Measurements from ENCODE around the gene SPX.
A peak's percentile ranks its signal among the peaks of the same experiment; 100 is the strongest.

Gene SPX

GRCh38 chr12:21483531-21483930, 42.6 kb upstream of the SPX start:
- ATAC-seq (ENCODE audit: insufficient read depth, low read depth) (no peak), DNase-seq (no peak)
- Histone ChIP-seq H3K27ac (ENCODE audit: low read length) (no peak overlapping the region), H3K4me3 (ENCODE audit: low read depth in 1 of 2, low read length in 2 of 2) (no peak overlapping the region), H3K9me3 (ENCODE audit: insufficient read depth, low read length, severe bottlenecking) (no peaks in the 10 kb centered on the region), H3K27me3 (ENCODE audit: insufficient read depth, low read length, poor library complexity) (no peaks in the 10 kb centered on the region), H3K36me3 (ENCODE audit: insufficient read depth, low read length) (peaks cover 62% of the 10 kb centered on the region), H3K9ac (ENCODE audit: low read depth, low read length) (no peak overlapping the region), H3K4me2 (ENCODE audit: insufficient read depth, low read length) (no peak overlapping the region), H4K20me1 (ENCODE audit: insufficient read depth, low read length) (no peaks in the 10 kb centered on the region), H3K79me2 (ENCODE audit: insufficient read depth, low read length) (no peaks in the 10 kb centered on the region), H2AFZ (ENCODE audit: low read depth, low read length) (no peak overlapping the region), H3K4me1 (ENCODE audit: insufficient read depth, low read length) (no peaks in the 10 kb centered on the region)
- TF ChIP-seq CTCF (IDR thresholded peaks at IDR 0.05; ENCODE audit: borderline replicate concordance, extremely low read depth, low read length, poor library complexity, severe bottlenecking) (no peak), EZH2 (IDR thresholded peaks at IDR 0.05; ENCODE audit: borderline replicate concordance, low read depth, low read length, severe bottlenecking) (no peak)

GRCh38 chr12:21485998-21486397, 40.1 kb upstream of the SPX start:
- no peak for ATAC-seq (ENCODE audit: insufficient read depth, low read depth)
- TF ChIP-seq EZH2 (IDR thresholded peaks at IDR 0.05; ENCODE audit: borderline replicate concordance, low read depth, low read length, severe bottlenecking) (no peak), CTCF (IDR thresholded peaks at IDR 0.05; ENCODE audit: borderline replicate concordance, extremely low read depth, low read length, poor library complexity, severe bottlenecking) (no peak)
- no peaks in the 10 kb centered on the region for H3K4me1 ChIP-seq (ENCODE audit: insufficient read depth, low read length)
- no peaks in the 10 kb centered on the region for H4K20me1 ChIP-seq (ENCODE audit: insufficient read depth, low read length)
- no peak overlapping the region for H3K9ac ChIP-seq (ENCODE audit: low read depth, low read length)
- no peaks in the 10 kb centered on the region for H3K27me3 ChIP-seq (ENCODE audit: insufficient read depth, low read length, poor library complexity)
- no peak for DNase-seq
- no peaks in the 10 kb centered on the region for H3K9me3 ChIP-seq (ENCODE audit: insufficient read depth, low read length, severe bottlenecking)
- no peak overlapping the region for H3K27ac ChIP-seq (ENCODE audit: low read length)
- no peak overlapping the region for H3K4me3 ChIP-seq (ENCODE audit: low read depth in 1 of 2, low read length in 2 of 2)
- peaks cover 59% of the 10 kb centered on the region for H3K36me3 ChIP-seq (ENCODE audit: insufficient read depth, low read length)
- H3K79me2 ChIP-seq (ENCODE audit: insufficient read depth, low read length) = no peaks in the 10 kb centered on the region
- no peak overlapping the region for H3K4me2 ChIP-seq (ENCODE audit: insufficient read depth, low read length)
- no peak overlapping the region for H2AFZ ChIP-seq (ENCODE audit: low read depth, low read length)

GRCh38 chr12:21499765-21500164, 26.3 kb upstream of the SPX start:
- DNase-seq (no peak), ATAC-seq (ENCODE audit: insufficient read depth, low read depth) (no peak)
- no peaks in the 10 kb centered on the region for H3K27me3 ChIP-seq (ENCODE audit: insufficient read depth, low read length, poor library complexity)
- peaks cover 44% of the 10 kb centered on the region for H3K4me1 ChIP-seq (ENCODE audit: insufficient read depth, low read length)
- peak overlapping the region; percentile 88; the same call in 1 of the 2 replicates for H3K9ac ChIP-seq (ENCODE audit: low read depth, low read length)
- H4K20me1 ChIP-seq (ENCODE audit: insufficient read depth, low read length) = peaks cover 5% of the 10 kb centered on the region; the same call in 1 of the 2 replicates
- peaks cover 58% of the 10 kb centered on the region for H3K79me2 ChIP-seq (ENCODE audit: insufficient read depth, low read length)
- peak overlapping the region in 1 of 2 experiments; percentile 83; a peak in 1 of 4 replicates for H3K4me3 ChIP-seq (ENCODE audit: low read depth in 1 of 2, low read length in 2 of 2)
- peaks cover 42% of the 10 kb centered on the region for H3K36me3 ChIP-seq (ENCODE audit: insufficient read depth, low read length)
- H3K9me3 ChIP-seq (ENCODE audit: insufficient read depth, low read length, severe bottlenecking) = no peaks in the 10 kb centered on the region
- peak overlapping the region; percentile 87 for H3K4me2 ChIP-seq (ENCODE audit: insufficient read depth, low read length)
- no peak overlapping the region for H3K27ac ChIP-seq (ENCODE audit: low read length)
- H2AFZ ChIP-seq (ENCODE audit: low read depth, low read length) = no peak overlapping the region
- no peak for TF ChIP-seq EZH2 (IDR thresholded peaks at IDR 0.05; ENCODE audit: borderline replicate concordance, low read depth, low read length, severe bottlenecking)
- no peak for TF ChIP-seq CTCF (IDR thresholded peaks at IDR 0.05; ENCODE audit: borderline replicate concordance, extremely low read depth, low read length, poor library complexity, severe bottlenecking)
